CD4-positive, alpha-beta T cell treated with Interleukin-21 for 1 hour (primary cell): ENCODE data around the gene PGC.

ENCODE experiments used
- DNase-seq: peaks from one replicate; pipeline ENCODE4 v3.0.0-alpha.2; 2020

Gene PGC

DNA sequence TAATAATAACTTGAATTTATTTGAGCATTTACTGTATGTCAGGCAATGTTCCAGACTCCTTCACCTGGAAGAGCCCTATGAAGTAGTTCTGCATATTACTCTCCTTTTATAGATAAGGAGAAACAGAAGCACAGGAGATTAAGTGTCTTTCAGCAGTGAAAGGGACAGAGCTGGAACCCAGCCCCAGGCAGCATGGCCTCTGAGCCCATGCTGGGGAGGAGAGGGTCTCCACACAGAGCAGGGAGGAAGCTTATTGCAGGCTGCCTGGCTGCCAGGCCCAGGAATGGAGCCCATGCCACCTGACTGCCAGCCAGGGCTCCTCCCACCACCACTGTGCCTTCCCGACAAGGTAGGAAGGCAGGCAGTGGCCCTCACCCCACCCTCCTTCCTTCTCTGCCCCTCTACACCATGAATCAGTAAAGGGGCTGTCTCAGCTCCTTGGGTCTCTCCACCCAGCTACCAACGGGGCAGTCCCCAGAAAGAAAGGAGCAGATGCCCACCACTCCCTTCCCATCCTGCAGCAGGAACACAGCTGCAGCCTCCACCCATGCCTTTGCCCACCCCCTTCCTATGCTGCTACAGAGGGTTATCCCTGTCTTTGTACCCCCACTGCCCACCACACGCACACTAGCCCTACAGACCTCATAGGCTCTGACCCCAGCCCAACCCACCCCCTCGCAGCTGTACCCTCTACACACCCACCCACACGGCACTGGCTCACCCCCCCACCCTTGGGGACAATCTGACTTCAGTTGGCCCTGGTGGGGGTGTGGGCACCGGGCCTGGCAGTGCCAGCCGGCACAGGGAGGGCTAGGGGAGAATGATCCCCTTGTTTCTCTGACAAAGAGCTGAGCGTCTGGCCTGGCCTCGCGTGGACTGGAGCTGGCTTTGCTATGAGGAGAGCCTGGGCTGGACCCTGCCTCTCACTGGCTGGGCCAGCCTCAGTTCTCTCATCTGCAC is 53.6 kb downstream of the PGC start:
- DNase-seq = no peak

DNA sequence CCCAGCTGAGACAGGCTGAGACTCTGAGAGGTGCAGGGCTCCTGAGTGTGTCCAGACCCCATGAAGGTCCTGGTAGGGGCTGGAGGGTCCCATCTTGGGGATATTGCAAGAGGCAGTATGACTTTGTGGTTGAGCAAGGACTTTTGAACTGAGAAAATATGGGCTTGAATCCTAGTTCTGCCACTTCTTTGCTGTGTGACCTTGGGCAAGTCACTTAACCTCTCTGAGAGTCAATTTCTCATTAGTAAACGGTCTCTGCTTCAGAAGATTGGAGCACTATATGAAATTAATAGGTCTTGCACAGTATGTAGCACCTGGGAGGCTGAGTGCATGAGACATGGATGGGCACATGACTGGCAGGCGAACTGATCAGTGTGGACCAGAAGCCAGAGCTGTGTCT is 54.5 kb downstream of the PGC start:
- DNase-seq = no peak

DNA sequence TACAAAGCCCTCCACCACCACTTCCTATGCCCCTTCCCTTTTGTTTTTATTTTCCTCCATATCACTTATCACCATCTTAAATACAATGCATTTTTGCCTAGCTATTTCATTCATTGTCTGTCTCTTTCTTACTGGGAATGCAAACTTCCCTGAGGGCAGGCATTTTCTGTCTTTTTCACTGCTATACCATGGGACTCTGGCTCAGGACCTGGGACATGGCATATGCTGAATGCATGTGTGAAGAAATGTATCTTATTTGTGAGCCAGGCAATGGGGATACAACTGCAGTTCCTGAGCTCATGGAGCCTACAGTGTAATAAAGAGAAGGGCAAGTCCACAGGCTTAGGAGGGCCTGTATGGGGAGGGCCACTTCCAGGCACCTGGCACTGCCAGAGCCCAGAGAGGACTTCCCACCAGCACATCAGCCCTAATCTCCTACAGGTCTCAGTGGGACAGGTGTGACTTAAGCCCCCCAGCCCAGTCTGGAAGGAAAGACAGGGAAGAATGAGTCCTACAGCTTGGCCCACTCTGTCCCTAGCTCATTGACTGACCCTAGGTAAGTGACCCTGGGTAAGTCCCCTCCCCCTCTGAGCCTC is 55.0 kb downstream of the PGC start:
- DNase-seq = no peak

DNA sequence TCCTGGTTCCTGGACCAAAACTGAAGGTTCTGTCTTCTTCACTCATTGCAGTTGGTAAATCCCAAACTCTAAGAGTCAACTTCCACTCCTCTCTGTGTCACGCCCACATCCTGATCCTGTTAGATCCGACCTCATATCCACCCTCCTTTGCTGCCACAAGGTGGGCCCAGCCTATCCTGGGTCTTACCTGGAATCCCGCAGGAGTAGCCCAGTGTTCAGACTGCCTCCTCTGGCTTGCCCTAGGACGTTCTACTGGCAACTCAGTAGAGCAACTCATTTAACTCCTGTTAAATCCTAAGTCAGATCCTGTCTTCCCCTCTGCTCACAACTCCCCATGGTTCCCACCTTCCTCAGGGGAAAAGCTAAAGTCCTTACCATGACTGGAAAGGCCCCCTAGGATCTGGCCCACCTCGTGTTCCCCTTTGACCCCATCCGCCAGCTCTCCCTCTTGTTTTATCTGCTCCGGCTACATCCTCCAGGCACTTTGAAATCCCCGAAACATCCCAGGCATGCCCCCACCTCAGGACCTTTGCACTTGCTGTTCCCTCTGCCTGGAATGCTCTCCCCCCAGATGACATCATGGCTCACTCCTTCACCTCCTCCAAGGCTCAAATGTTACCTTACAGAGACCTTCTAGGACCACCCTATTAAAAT is 55.6 kb downstream of the PGC start:
- DNase-seq = no peak

DNA sequence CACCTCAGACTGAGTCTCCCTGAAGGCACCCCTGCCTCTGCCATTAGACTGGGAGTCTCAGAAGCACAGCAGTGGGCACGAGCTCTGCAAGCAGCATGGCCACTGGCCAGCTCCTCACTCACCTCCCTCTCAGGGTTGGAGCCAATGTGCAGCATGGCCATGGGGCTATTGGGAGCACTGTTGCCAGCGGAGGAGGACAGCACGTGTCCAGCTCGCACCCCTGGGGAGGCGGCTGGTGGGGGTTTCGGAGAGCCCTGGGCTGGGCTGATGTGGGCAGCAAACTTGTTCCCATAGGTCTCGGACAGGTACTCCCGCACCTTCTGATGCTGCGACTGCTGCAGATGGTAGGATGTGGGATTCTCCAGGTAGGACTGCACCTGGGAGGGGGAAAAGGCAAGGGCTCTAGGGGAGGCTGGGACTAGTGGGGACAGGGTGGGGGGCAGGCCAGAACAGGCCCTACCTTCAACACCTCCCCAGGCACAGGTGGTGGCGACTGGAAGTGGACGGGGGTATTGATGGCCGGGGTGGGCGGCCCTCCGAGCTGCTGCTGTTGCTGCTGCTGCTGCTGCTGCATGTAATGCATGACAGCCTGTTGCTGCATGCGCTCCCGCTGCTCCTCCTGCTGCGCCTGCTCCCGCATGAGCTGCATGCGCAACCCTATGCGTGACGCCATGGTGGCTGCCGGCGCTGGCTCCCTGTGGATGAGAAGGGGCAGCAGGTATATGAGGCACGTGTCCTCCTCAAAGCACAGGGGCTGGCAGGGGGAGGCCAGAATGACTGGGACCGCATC is 56.5 kb downstream of the PGC start:
- DNase-seq = no peak

DNA sequence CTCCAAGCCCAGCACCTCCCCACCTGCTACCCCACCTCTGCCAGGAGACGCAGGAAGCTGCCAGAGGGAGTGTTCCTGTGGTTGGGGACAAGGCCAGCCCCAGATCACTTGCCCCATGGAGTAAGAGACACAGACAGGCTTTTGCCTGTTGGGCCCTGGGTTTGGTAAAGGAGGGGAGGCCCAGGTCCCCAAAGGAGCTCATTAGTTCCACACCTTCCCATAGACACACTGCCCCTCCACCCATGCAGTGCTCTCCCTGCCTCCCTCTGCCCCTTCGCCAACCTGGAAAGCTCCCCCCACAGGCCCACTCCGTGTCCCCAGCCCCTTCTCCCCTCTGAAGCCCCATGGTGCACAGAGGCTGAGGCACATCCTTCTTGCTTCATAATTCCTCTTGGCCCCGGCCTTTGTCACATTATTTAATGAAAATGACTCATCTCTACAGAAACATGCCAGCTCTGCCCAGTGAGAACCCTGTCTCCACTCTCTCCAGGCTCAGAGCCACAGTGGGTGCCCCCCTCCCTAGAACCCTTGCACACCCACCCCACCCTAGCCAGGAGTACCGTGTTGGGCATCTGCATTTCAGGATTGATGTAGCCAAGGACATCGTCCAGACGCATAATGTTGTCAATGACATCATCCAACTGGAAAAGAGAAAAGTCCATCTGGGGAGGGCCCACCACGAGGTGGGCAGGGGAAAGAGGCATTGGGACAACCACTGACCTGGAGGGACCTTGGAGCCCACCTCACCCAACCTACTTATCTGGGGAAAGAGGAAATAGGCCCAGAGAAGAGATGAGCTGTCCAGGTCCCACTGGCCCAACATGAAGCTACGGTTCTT is 57.8 kb downstream of the PGC start:
- DNase-seq = no peak

DNA sequence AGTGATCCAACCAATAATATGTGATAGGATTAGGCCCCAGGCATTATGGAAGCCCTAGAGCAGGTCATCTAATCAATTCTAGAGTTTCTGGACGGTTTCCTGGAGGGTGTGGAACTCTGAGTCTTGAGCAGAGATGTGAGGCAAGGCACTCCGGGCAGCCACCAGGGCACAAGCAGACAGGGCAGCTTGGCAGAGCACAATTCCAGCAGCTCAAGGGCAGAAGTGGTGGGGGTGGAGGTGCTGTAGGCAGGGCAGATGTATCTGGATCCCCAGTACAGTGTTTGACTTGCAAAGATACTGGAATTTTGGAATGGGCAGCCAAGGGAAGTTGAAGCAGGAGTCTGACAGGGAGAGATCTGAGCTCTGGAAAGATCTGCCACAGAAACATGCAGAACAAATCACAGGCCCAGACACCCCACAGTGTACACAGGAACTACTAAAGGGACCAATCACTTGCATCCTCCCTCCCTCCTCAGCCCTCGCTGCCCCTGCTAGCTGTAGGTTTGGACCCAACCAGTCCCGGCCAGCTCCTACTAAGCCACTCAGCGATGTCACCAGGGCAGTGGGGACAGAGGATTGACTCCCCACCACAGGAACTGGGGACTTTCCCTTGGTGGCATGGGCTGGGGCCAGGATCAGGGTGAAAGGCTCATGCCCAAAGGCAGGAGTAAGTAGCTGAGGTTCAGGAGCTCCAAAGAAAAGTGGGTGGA is 58.8 kb downstream of the PGC start:
- DNase-seq = no peak

DNA sequence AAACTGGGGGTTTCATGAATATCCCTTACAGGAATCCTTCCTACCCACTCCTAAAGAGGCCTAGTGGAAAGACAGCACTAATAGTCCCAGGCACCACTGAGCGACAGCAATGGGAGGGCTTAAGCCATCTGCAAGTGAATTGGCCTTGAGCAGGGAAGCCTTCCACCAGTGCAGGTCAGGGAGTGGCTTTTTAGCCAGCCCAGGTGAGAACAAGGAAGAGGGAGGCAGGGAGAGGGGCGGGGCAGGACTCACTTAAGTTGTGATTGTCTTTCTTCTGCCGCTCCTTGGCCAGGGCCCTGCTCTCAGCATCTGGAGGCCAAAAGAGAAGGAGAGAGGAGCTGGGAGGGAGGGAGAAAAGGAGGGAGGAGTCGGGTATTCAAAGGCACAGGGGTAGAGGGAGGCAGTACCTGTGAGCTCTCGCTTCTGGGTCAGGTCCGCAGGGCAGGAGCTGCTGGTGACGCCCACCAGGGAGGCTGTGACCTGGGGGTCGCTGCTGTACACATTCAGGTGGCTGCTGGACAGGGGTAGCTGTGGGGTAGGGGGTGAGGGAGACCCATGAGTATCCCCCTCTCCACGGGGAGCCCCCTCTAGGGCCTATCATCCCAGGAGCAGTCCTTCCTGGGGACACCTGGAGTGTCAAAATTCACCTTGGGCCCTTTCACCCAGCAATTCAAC is 59.6 kb downstream of the PGC start:
- no peak for DNase-seq
